Neuronal stem cell (in vitro differentiated cells): ENCODE results near the gene IKZF5.

Source experiments
- DNase-seq: peaks from one replicate; pipeline ENCODE4 v3.0.0-alpha.2; 2013; ENCODE audit warnings: low spot score
- H2AFZ ChIP-seq: one replicate; pipeline ENCODE4 v1.6.1; 2013; ENCODE audit warnings: mild to moderate bottlenecking, low read length, inconsistent platforms
- H2AK5ac ChIP-seq: 2 replicates; pipeline ENCODE4 v1.6.1; 2013; ENCODE audit warnings: low read depth, mild to moderate bottlenecking, inconsistent platforms, low read length, moderate library complexity, mixed read lengths
- H2BK120ac ChIP-seq: 2 replicates; pipeline ENCODE4 v1.6.1; 2013; ENCODE audit warnings: low read depth, mild to moderate bottlenecking, inconsistent platforms, low read length, moderate library complexity, mixed read lengths
- H2BK12ac ChIP-seq: one replicate; pipeline ENCODE4 v1.6.1; 2013; ENCODE audit warnings: low read length, inconsistent platforms
- H2BK15ac ChIP-seq: 2 replicates; pipeline ENCODE4 v1.6.1; 2013; ENCODE audit warnings: mild to moderate bottlenecking, low read length, inconsistent platforms, mixed read lengths
- H2BK5ac ChIP-seq: one replicate; pipeline ENCODE4 v1.6.1; 2013; ENCODE audit warnings: inconsistent platforms, mild to moderate bottlenecking, low read length, moderate library complexity
- H3K14ac ChIP-seq: one replicate; pipeline ENCODE4 v1.6.1; 2013; ENCODE audit warnings: low read length, inconsistent platforms
- H3K18ac ChIP-seq: 2 replicates; pipeline ENCODE4 v1.6.1; 2013; ENCODE audit warnings: low read length, inconsistent platforms
- H3K23ac ChIP-seq: 2 replicates; pipeline ENCODE4 v1.6.1; 2013; ENCODE audit warnings: low read depth, mild to moderate bottlenecking, mixed read lengths, low read length, inconsistent platforms; ENCODE audit not compliant: poor library complexity
- H3K27ac ChIP-seq: replicated peaks from 3 replicates; pipeline ENCODE4 v1.5.1; 2013; ENCODE audit warnings: low read length, inconsistent platforms
- H3K27me3 ChIP-seq, 3 experiments: 2 replicates each; pipeline ENCODE4 v1.6.1; 2013; ENCODE audit warnings: low read length in 3 of 3, mild to moderate bottlenecking in 2 of 3, inconsistent platforms in 1 of 3, low read depth in 1 of 3, mixed read lengths in 1 of 3, moderate library complexity in 1 of 3; ENCODE audit not compliant: control insufficient read depth in 3 of 3, insufficient read depth in 3 of 3
- H3K36me3 ChIP-seq, 2 donors: replicated peaks in 1 of 2; 2 replicates each; pipeline ENCODE4 v1.6.1; 2013; ENCODE audit warnings: low read length in 2 of 2; ENCODE audit not compliant: control insufficient read depth in 2 of 2, insufficient read depth in 2 of 2
- H3K4ac ChIP-seq: 2 replicates; pipeline ENCODE4 v1.6.1; 2013; ENCODE audit warnings: inconsistent platforms, mild to moderate bottlenecking, low read length, moderate library complexity
- H3K4me1 ChIP-seq, 2 donors: 1 replicate in 1 of 2; 2 replicates in 1 of 2; pipeline ENCODE4 v1.6.1; 2013; ENCODE audit warnings: low read length in 2 of 2, low read depth in 1 of 2; ENCODE audit not compliant: control insufficient read depth in 2 of 2, insufficient read depth in 1 of 2
- H3K4me2 ChIP-seq: one replicate; pipeline ENCODE4 v1.6.1; 2013; ENCODE audit warnings: mild to moderate bottlenecking, low read length, inconsistent platforms; ENCODE audit not compliant: insufficient read depth, poor library complexity, severe bottlenecking
- H3K4me3 ChIP-seq, 2 donors: 2 replicates each; pipeline ENCODE4 v1.5.1; 2013; ENCODE audit warnings: low read length in 2 of 2, mild to moderate bottlenecking in 2 of 2, inconsistent platforms in 1 of 2, moderate library complexity in 1 of 2
- H3K79me1 ChIP-seq: one replicate; pipeline ENCODE4 v1.6.1; 2013; ENCODE audit warnings: low read depth, mild to moderate bottlenecking, inconsistent platforms, low read length, moderate library complexity
- H3K9ac ChIP-seq: one replicate; pipeline ENCODE4 v1.6.1; 2013; ENCODE audit warnings: mild to moderate bottlenecking, low read depth, low read length, inconsistent platforms; ENCODE audit not compliant: poor library complexity
- H3K9me3 ChIP-seq, 2 donors: replicated peaks in 1 of 2; 2 replicates each; pipeline versions ENCODE3 to v1.6.1; 2013; ENCODE audit warnings: low read length in 2 of 2, mild to moderate bottlenecking in 2 of 2, inconsistent platforms in 1 of 2, low read depth in 1 of 2, mixed read lengths in 1 of 2, moderate library complexity in 1 of 2; ENCODE audit not compliant: control insufficient read depth in 2 of 2, insufficient read depth in 1 of 2
- H4K8ac ChIP-seq: one replicate; pipeline ENCODE4 v1.6.1; 2013; ENCODE audit warnings: low read depth, mild to moderate bottlenecking, inconsistent platforms, low read length, moderate library complexity
- H4K91ac ChIP-seq: one replicate; pipeline ENCODE4 v1.6.1; 2013; ENCODE audit warnings: low read length, low read depth, mild to moderate bottlenecking, inconsistent platforms; ENCODE audit not compliant: poor library complexity
- WGBS, 2 donors: extraction: QIAGEN DNeasy Blood & Tissue Kit; methylation state at CpG; one replicate each; pipeline ENCODE4 v1.1.7; 2013; ENCODE audit warnings: missing lambda C conversion rate in 2 of 2, mixed read lengths in 1 of 2; ENCODE audit not compliant: insufficient read length in 2 of 2, insufficient replicate concordance in 1 of 2; ENCODE audit errors: extremely low coverage in 2 of 2; 5-methylcytosine and 5-hydroxymethylcytosine counted together

Gene IKZF5

DNA sequence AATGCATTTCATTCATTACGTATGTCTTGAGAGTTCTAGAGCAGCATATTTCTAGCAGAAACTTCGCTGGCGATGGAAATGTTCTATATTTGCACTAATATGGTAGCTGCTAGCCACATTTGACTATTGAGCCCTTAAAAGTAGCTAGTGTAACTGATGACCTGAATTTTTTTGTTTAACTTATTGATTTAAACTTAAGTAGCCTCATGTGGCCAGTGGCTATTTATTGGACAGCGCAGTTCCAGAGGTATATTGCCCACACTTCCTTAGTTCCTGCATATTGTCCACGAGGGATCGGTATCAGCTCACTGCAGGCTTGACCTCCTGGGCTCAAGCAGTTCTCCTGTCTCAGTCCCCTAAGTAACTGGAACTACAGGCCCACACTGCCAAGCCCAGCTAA lies 24.7 kb downstream of the IKZF5 start:
- no peaks in the 10 kb centered on the region for H3K27me3 ChIP-seq
- no peak overlapping the region for H2BK5ac ChIP-seq
- no peak overlapping the region for H3K4me3 ChIP-seq
- peaks cover 3 to 4% of the 10 kb centered on the region in 2 donors for H3K4me1 ChIP-seq
- WGBS, 2 donors, result no CpG with 5 or more reads among the region's 6 CpGs
- no peak overlapping the region for H2BK12ac ChIP-seq
- no peak overlapping the region for H3K4ac ChIP-seq
- H3K36me3 ChIP-seq, result peaks cover 0 to 40% of the 10 kb centered on the region in 2 donors
- no peak overlapping the region for H2BK120ac ChIP-seq
- no peak overlapping the region for H4K8ac ChIP-seq
- H2AFZ ChIP-seq, result no peak overlapping the region
- no peaks in the 10 kb centered on the region for H3K9me3 ChIP-seq
- no peak overlapping the region for H2BK15ac ChIP-seq
- no peak overlapping the region for H3K18ac ChIP-seq
- DNase-seq, result no peak
- H3K14ac ChIP-seq, result no peak overlapping the region
- H2AK5ac ChIP-seq, result no peak overlapping the region
- H3K23ac ChIP-seq, result no peak overlapping the region
- H3K4me2 ChIP-seq, result no peak overlapping the region
- no peaks in the 10 kb centered on the region for H3K79me1 ChIP-seq
- H3K9ac ChIP-seq, result no peak overlapping the region
- no peak overlapping the region for H4K91ac ChIP-seq
- no peak overlapping the region for H3K27ac ChIP-seq

DNA sequence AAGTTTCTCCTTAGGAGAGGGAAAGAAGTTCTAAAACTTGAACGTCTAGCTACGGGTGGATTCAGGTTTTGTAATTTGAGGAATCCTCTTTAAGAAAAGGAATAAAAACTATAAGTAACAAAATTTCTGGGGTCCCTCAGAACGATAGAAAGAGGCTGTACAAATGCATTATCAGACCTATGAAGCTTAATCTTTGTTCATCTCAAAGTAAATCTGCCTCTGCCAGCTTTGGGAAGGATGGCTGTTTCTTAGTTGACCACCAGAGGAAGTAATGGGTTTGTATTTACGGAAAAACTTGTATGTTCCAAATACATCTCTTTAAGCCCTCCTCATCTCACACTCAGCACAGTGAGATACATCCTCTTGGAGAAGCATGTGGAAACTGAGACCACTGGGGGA lies 27.5 kb downstream of the IKZF5 start:
- Histone ChIP-seq H3K4me3 (peak overlapping the region; percentile 77), H2AFZ (peak overlapping the region; percentile 75), H3K27ac (no peak overlapping the region), H3K4ac (no peak overlapping the region), H4K8ac (no peak overlapping the region), H2BK5ac (no peak overlapping the region), H2BK12ac (no peak overlapping the region), H3K14ac (no peak overlapping the region), H2BK15ac (no peak overlapping the region), H3K18ac (no peak overlapping the region), H3K9ac (no peak overlapping the region), H3K23ac (no peak overlapping the region), H3K9me3 (no peaks in the 10 kb centered on the region), H3K4me1 (peaks cover 3 to 4% of the 10 kb centered on the region in 2 donors), H3K27me3 (no peaks in the 10 kb centered on the region), H3K4me2 (peak overlapping the region; percentile 51), H2AK5ac (no peak overlapping the region), H3K79me1 (no peaks in the 10 kb centered on the region), H3K36me3 (peaks cover 0 to 21% of the 10 kb centered on the region in 2 donors), H4K91ac (no peak overlapping the region), H2BK120ac (no peak overlapping the region)
- no CpG with 5 or more reads among the region's 4 CpGs for WGBS, 2 donors
- peak; percentile 8 for DNase-seq

DNA sequence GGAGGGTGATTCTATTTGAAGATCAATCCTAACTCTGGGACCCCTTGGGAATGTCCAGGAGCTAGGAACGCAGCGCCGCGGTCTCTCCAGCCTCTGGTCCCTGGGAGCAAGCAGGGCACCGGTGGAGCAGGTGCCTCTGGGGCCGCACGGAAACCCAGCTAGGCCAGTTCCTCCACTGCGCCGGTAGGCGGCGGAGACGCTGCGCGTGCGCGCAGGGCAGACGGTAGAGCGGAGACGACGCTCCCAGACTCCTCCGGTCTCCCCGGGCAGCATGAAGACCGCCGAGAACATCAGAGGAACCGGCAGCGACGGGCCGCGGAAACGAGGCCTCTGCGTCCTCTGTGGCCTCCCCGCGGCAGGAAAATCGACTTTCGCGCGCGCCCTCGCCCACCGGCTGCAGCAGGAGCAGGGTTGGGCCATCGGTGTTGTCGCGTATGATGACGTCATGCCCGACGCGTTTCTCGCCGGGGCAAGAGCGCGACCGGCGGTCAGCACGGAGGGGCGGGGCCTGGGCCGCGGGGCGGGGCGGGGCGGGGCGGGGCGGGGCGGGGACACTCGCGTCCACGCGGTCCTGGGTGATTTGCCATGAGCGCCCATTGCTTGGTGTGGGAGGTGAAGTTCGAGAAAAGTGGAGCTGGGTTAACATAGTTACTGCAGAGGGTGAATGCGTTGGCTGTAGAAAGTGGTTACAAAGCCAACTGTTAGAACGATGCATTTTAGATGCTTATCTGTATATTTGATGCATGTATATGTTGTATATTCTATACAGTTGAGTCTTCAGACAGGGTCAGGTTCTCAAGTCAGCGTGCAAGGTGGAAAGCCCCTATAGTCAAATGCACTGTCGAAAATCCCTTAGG lies 28.2 kb downstream of the IKZF5 start, which contains the start of gene PSTK:
Gene PSTK (plus strand): TSS at position 193 of the 857 bp plus-strand sequence. CDS start 79 bp downstream, at position 272.
- Histone ChIP-seq H3K9me3 (no peaks in the 10 kb centered on the region), H3K27ac (peak within 1 kb of the TSS; percentile 96), H4K91ac (peak within 1 kb of the TSS; percentile 67), H3K9ac (peak within 1 kb of the TSS; percentile 99), H3K4me3 (peak within 1 kb of the TSS; percentile 77 to 98), H4K8ac (peak within 1 kb of the TSS; percentile 98), H3K79me1 (no peaks in the 10 kb centered on the region), H3K18ac (peak within 1 kb of the TSS; percentile 99), H3K4ac (peak within 1 kb of the TSS; percentile 60), H2BK12ac (no peak within 1 kb of the TSS), H2BK120ac (no peak within 1 kb of the TSS), H3K4me2 (peak within 1 kb of the TSS; percentile 51), H3K27me3 (no peaks in the 10 kb centered on the region), H3K36me3 (peaks cover 0 to 21% of the 10 kb centered on the region in 2 donors), H2BK5ac (no peak within 1 kb of the TSS), H2AK5ac (no peak within 1 kb of the TSS), H3K4me1 (peaks cover 3 to 4% of the 10 kb centered on the region in 2 donors), H3K14ac (no peak within 1 kb of the TSS), H2BK15ac (no peak within 1 kb of the TSS), H3K23ac (peak within 1 kb of the TSS; percentile 99), H2AFZ (peak within 1 kb of the TSS; percentile 99)
- no CpG with 5 or more reads among the region's 73 CpGs for WGBS, 2 donors
- peak; percentile 90 for DNase-seq

DNA sequence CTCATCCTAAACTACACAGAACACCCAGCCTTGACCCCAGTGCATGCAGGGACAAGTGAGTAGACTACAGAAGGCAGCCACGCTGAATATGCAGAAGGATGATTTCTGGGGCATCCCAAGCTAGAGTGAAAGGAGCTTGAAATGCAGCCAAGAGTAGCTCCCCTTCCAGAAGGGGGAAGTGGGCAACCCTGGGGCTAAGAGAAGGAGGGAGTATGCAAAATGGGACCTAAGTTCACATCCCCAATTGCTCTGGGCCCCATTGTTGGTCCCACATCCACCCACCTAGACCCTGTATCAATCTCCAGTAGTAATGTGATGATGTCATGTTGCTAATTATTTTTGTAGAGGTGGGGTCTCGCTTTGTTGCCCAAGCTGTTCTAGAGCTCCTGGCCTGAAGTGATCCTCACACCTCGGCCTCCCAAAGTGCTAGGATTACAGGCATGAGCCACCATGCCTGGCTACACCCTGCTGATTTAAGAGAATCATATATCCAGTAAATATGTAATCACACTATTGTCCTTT lies 34.0 kb downstream of the IKZF5 start:
- H3K27ac ChIP-seq, result no peak overlapping the region
- no peak overlapping the region for H2BK5ac ChIP-seq
- no peak for DNase-seq
- no peaks in the 10 kb centered on the region for H3K9me3 ChIP-seq
- no peak overlapping the region for H3K18ac ChIP-seq
- no peak overlapping the region for H3K14ac ChIP-seq
- no peak overlapping the region for H3K9ac ChIP-seq
- no peak overlapping the region for H2AK5ac ChIP-seq
- H2BK15ac ChIP-seq, result no peak overlapping the region
- H3K36me3 ChIP-seq, result no peaks in the 10 kb centered on the region
- no peaks in the 10 kb centered on the region for H3K4me1 ChIP-seq
- no peak overlapping the region for H3K23ac ChIP-seq
- no peaks in the 10 kb centered on the region for H3K27me3 ChIP-seq
- no CpG with 5 or more reads among the region's 3 CpGs for WGBS, 2 donors
- no peak overlapping the region for H4K91ac ChIP-seq
- no peak overlapping the region for H3K4ac ChIP-seq
- no peak overlapping the region for H3K4me3 ChIP-seq
- H2AFZ ChIP-seq, result no peak overlapping the region
- H4K8ac ChIP-seq, result no peak overlapping the region
- no peaks in the 10 kb centered on the region for H3K79me1 ChIP-seq
- H3K4me2 ChIP-seq, result no peak overlapping the region
- H2BK120ac ChIP-seq, result no peak overlapping the region
- H2BK12ac ChIP-seq, result no peak overlapping the region
